HepG2 (cell line): ENCODE data around the gene ZBTB43. TPM values are rescaled to one million over a fixed set of nuclear protein-coding genes. Genes with fewer than 3 reads are reported as not detected.
A peak's percentile ranks its signal among the peaks of the same experiment; 100 is the strongest.

Experiments used
- CREB1 ChIP-seq, 2 experiments: fragments of 450-650 bp in 1 of 2; IDR thresholded peaks; 2 replicates each; pipeline ENCODE4 v1.6.1; 2016 to 2017; ENCODE audit warnings: control low read depth in 1 of 2, mild to moderate bottlenecking in 1 of 2, missing compliant biosample characterization in 1 of 2, missing genetic modification characterization in 1 of 2
- CREM ChIP-seq, 2 experiments: sonication (generic) in 1 of 2; formaldehyde crosslinking in 1 of 2; IDR thresholded peaks; 2 replicates each; pipeline versions ENCODE4 v1.4.0 to v1.6.1; 2016 to 2020; ENCODE audit warnings: antibody characterized with exemption in 1 of 2, mild to moderate bottlenecking in 1 of 2, missing genetic modification reagents in 1 of 2
- FOXP1 ChIP-seq, 2 experiments: fragments of 450-650 bp in 1 of 2; IDR thresholded peaks; 2 replicates each; pipeline ENCODE4 v1.6.1; 2017 to 2018; ENCODE audit warnings: antibody characterized with exemption in 1 of 2
- LCORL ChIP-seq, 2 experiments: fragments of 450-650 bp in 1 of 2; sonication (generic) in 1 of 2; formaldehyde crosslinking in 1 of 2; IDR thresholded peaks; 2 replicates each; pipeline versions ENCODE4 v1.5.0 to v1.6.1; 2017 to 2020; ENCODE audit warnings: antibody characterized with exemption in 1 of 2, missing genetic modification reagents in 1 of 2
- POGZ ChIP-seq: sonication (generic); formaldehyde crosslinking; IDR thresholded peaks from 2 replicates; pipeline ENCODE4 v1.4.0; 2020; ENCODE audit warnings: mild to moderate bottlenecking, missing genetic modification reagents
- RAD21 ChIP-seq: fragments of 450-650 bp; formaldehyde crosslinking; IDR thresholded peaks from 2 replicates; pipeline ENCODE4 v1.5.0; 2020; ENCODE audit warnings: mild to moderate bottlenecking
- TRIM24 ChIP-seq: sonication (generic); formaldehyde crosslinking; IDR thresholded peaks from 2 replicates; pipeline ENCODE4 v1.8.0; 2022; ENCODE audit warnings: mild to moderate bottlenecking, missing genetic modification reagents
- ZNF317 ChIP-seq: sonication (generic); formaldehyde crosslinking; IDR thresholded peaks from 2 replicates; pipeline ENCODE4 v1.5.0; 2020; ENCODE audit warnings: mild to moderate bottlenecking, missing genetic modification reagents
- polyA plus RNA-seq, 8 experiments: library from polyadenylated mRNA; depleted of rRNA in 3 of 8; stranded (reverse) in 7 of 8; unstranded in 1 of 8; fragments of >200 nt; fragmentation: Illumina TruSeq in 4 of 8; extraction: Trizol in 4 of 8; gene quantifications; 2 replicates each; pipeline versions ENCODE4 v1.2.1 to v1.2.3, GENCODE V29; 2011 to 2016; ENCODE audit warnings: low read depth in 4 of 8, missing spikeins in 1 of 8, mixed read lengths in 1 of 8; ENCODE audit not compliant: insufficient read depth in 1 of 8
- total RNA-seq, 5 experiments: library from RNA; depleted of rRNA; stranded (reverse); fragments of >200 nt; fragmentation: Illumina TruSeq; extraction: Trizol; gene quantifications; 2 replicates each; pipeline ENCODE4 v1.2.3, GENCODE V29; 2016; ENCODE audit warnings: low read depth in 1 of 5
- TF ChIP-seq, protein P1 (sequence below): IDR thresholded peaks from 2 replicates; pipeline ENCODE4 v1.6.1; 2016; ENCODE audit warnings: low read depth
- TF ChIP-seq, protein P2 (sequence below): sonication (generic); formaldehyde crosslinking; IDR thresholded peaks from 2 replicates; pipeline ENCODE4 v1.5.0; 2020; ENCODE audit warnings: missing genetic modification reagents
- TF ChIP-seq, protein P3 (sequence below): IDR thresholded peaks from 2 replicates; pipeline ENCODE4 v1.4.0; 2020; ENCODE audit warnings: mild to moderate bottlenecking, missing genetic modification reagents
- TF ChIP-seq, protein P4 (sequence below): IDR thresholded peaks from 2 replicates; pipeline ENCODE4 v1.6.1; 2016; ENCODE audit warnings: mild to moderate bottlenecking
- TF ChIP-seq, protein P5 (sequence below): sonication (generic); formaldehyde crosslinking; IDR thresholded peaks from 2 replicates; pipeline ENCODE4 v1.5.1; 2020; ENCODE audit warnings: mild to moderate bottlenecking, missing genetic modification reagents, moderate library complexity

The ZBTB43 gene
- total and polyA plus RNA-seq, 2 of the 13 experiments (the other 11 are each of a cell fraction or from before 2014, with no cell fraction given): 7.1 to 31.4 TPM

DNA sequence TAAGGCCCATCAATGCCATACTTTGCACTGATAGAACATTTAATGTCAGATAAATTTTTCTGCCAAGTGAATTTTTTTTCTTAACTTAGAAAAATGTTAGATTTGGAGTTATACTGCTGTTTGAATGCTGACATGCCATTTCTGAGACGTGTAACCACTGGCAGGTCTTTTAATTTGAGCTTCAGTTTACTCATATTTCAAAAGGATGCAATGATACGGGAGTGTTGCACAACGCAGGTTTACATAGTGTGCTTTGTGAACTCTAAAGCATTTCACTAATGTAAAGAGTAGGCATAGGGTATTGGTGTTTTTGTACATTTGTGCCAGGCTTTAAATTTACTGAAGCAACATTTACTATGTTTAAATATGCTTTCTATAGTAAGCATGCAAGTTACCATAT, 4.2 kb downstream of the ZBTB43 start (continued):
- TF ChIP-seq, protein P1, sequence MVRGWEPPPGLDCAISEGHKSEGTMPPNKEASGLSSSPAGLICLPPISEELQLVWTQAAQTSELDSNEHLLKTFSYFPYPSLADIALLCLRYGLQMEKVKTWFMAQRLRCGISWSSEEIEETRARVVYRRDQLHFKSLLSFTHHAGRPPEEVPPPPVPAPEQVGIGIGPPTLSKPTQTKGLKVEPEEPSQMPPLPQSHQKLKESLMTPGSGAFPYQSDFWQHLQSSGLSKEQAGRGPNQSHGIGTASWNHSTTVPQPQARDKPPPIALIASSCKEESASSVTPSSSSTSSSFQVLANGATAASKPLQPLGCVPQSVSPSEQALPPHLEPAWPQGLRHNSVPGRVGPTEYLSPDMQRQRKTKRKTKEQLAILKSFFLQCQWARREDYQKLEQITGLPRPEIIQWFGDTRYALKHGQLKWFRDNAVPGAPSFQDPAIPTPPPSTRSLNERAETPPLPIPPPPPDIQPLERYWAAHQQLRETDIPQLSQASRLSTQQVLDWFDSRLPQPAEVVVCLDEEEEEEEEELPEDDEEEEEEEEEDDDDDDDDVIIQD (CRISPR knock-in tag): peak; percentile 49; the same call in 1 of the 2 replicates
- TF ChIP-seq, protein P2, sequence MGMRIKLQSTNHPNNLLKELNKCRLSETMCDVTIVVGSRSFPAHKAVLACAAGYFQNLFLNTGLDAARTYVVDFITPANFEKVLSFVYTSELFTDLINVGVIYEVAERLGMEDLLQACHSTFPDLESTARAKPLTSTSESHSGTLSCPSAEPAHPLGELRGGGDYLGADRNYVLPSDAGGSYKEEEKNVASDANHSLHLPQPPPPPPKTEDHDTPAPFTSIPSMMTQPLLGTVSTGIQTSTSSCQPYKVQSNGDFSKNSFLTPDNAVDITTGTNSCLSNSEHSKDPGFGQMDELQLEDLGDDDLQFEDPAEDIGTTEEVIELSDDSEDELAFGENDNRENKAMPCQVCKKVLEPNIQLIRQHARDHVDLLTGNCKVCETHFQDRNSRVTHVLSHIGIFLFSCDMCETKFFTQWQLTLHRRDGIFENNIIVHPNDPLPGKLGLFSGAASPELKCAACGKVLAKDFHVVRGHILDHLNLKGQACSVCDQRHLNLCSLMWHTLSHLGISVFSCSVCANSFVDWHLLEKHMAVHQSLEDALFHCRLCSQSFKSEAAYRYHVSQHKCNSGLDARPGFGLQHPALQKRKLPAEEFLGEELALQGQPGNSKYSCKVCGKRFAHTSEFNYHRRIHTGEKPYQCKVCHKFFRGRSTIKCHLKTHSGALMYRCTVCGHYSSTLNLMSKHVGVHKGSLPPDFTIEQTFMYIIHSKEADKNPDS (CRISPR knock-in tag): no peak
- TF ChIP-seq CREB1 (IDR thresholded peaks at IDR 0.05) (no peak), CREB1 (CRISPR knock-in tag; IDR thresholded peaks at IDR 0.05) (0 out of 2 replicates have a peak, but pooled peaks have one; percentile 25), RAD21 (CRISPR knock-in tag) (no peak), TRIM24 (CRISPR knock-in tag) (no peak), FOXP1 (IDR thresholded peaks at IDR 0.05) (no peak), FOXP1 (CRISPR knock-in tag; IDR thresholded peaks at IDR 0.05) (peak; percentile 81), CREM (IDR thresholded peaks at IDR 0.05) (peak; percentile 20; the same call in 1 of the 2 replicates), CREM (CRISPR knock-in tag; IDR thresholded peaks at IDR 0.05) (no peak), POGZ (CRISPR knock-in tag) (peak; percentile 18; the same call in 1 of the 2 replicates), LCORL (IDR thresholded peaks at IDR 0.05) (no peak), LCORL (CRISPR knock-in tag; IDR thresholded peaks at IDR 0.05) (0 out of 2 replicates have a peak, but pooled peaks have one; percentile 22), ZNF317 (CRISPR knock-in tag) (no peak)
- TF ChIP-seq, protein P3, sequence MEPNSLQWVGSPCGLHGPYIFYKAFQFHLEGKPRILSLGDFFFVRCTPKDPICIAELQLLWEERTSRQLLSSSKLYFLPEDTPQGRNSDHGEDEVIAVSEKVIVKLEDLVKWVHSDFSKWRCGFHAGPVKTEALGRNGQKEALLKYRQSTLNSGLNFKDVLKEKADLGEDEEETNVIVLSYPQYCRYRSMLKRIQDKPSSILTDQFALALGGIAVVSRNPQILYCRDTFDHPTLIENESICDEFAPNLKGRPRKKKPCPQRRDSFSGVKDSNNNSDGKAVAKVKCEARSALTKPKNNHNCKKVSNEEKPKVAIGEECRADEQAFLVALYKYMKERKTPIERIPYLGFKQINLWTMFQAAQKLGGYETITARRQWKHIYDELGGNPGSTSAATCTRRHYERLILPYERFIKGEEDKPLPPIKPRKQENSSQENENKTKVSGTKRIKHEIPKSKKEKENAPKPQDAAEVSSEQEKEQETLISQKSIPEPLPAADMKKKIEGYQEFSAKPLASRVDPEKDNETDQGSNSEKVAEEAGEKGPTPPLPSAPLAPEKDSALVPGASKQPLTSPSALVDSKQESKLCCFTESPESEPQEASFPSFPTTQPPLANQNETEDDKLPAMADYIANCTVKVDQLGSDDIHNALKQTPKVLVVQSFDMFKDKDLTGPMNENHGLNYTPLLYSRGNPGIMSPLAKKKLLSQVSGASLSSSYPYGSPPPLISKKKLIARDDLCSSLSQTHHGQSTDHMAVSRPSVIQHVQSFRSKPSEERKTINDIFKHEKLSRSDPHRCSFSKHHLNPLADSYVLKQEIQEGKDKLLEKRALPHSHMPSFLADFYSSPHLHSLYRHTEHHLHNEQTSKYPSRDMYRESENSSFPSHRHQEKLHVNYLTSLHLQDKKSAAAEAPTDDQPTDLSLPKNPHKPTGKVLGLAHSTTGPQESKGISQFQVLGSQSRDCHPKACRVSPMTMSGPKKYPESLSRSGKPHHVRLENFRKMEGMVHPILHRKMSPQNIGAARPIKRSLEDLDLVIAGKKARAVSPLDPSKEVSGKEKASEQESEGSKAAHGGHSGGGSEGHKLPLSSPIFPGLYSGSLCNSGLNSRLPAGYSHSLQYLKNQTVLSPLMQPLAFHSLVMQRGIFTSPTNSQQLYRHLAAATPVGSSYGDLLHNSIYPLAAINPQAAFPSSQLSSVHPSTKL: peak; percentile 88
- TF ChIP-seq, protein P4, sequence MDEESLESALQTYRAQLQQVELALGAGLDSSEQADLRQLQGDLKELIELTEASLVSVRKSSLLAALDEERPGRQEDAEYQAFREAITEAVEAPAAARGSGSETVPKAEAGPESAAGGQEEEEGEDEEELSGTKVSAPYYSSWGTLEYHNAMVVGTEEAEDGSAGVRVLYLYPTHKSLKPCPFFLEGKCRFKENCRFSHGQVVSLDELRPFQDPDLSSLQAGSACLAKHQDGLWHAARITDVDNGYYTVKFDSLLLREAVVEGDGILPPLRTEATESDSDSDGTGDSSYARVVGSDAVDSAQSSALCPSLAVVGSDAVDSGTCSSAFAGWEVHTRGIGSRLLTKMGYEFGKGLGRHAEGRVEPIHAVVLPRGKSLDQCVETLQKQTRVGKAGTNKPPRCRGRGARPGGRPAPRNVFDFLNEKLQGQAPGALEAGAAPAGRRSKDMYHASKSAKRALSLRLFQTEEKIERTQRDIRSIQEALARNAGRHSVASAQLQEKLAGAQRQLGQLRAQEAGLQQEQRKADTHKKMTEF: peak; percentile 74
- TF ChIP-seq, protein P5, sequence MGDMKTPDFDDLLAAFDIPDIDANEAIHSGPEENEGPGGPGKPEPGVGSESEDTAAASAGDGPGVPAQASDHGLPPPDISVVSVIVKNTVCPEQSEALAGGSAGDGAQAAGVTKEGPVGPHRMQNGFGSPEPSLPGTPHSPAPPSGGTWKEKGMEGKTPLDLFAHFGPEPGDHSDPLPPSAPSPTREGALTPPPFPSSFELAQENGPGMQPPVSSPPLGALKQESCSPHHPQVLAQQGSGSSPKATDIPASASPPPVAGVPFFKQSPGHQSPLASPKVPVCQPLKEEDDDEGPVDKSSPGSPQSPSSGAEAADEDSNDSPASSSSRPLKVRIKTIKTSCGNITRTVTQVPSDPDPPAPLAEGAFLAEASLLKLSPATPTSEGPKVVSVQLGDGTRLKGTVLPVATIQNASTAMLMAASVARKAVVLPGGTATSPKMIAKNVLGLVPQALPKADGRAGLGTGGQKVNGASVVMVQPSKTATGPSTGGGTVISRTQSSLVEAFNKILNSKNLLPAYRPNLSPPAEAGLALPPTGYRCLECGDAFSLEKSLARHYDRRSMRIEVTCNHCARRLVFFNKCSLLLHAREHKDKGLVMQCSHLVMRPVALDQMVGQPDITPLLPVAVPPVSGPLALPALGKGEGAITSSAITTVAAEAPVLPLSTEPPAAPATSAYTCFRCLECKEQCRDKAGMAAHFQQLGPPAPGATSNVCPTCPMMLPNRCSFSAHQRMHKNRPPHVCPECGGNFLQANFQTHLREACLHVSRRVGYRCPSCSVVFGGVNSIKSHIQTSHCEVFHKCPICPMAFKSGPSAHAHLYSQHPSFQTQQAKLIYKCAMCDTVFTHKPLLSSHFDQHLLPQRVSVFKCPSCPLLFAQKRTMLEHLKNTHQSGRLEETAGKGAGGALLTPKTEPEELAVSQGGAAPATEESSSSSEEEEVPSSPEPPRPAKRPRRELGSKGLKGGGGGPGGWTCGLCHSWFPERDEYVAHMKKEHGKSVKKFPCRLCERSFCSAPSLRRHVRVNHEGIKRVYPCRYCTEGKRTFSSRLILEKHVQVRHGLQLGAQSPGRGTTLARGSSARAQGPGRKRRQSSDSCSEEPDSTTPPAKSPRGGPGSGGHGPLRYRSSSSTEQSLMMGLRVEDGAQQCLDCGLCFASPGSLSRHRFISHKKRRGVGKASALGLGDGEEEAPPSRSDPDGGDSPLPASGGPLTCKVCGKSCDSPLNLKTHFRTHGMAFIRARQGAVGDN (CRISPR knock-in tag): no peak
